Activated T-cell treated with anti-CD3 and anti-CD28 coated beads for 1 hour (primary cell): ENCODE results near the gene URM1.

Experiments used
- DNase-seq: peaks from one replicate; pipeline ENCODE4 v3.0.0-alpha.2; 2020; ENCODE audit warnings: low read depth

The URM1 gene

DNA sequence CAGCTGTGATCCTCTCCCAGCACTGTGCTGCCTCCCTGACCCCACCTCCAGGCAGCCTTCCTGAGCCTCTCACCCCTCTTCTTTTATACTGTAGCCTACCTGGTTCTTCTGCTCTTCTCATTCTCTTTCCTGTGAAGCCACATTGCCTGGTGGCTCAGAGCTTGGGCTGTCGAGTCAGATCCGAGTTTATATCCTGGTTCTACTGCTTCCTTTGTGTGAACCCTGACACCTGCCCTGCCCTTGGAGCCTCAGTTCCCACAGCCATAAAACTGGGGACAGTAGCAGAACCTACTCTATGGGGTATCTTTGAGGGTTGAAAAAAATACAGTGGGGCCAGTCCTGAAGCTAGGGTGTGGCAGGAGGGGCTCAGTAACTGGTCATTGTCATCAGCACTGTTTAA is 22.0 kb upstream of the URM1 start:
- DNase-seq: no peak

DNA sequence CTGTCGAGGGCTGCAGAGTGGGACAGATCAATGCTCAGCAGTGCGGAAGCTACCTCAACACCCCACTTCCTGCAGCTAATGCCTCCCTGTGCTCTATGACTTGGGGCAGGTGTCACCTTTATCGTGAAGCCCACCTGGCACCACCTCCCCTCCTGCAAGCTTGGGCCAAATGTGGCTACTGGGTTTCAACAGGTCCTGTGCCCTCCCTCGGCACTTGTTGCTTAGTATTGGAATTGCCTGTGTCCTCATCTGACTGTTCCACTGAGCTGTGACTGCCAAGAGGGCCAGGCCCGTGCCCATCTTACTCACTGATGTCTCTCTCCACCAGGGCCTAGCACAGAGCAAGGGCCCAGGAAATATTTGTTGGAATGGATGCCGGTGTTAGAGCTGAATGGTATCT is 21.4 kb upstream of the URM1 start:
- DNase-seq: no peak

DNA sequence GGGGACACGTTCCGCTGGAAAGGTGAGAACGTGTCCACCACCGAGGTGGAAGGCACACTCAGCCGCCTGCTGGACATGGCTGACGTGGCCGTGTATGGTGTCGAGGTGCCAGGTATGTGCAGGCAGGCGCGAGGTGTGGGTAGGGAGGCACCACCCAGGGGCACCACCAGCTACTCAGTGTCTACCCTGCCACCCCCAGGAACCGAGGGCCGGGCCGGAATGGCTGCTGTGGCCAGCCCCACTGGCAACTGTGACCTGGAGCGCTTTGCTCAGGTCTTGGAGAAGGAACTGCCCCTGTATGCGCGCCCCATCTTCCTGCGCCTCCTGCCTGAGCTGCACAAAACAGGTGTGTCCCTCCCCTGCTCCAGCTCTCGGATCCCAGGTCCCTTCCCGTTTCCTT is 15.7 kb upstream of the URM1 start:
- DNase-seq: no peak

DNA sequence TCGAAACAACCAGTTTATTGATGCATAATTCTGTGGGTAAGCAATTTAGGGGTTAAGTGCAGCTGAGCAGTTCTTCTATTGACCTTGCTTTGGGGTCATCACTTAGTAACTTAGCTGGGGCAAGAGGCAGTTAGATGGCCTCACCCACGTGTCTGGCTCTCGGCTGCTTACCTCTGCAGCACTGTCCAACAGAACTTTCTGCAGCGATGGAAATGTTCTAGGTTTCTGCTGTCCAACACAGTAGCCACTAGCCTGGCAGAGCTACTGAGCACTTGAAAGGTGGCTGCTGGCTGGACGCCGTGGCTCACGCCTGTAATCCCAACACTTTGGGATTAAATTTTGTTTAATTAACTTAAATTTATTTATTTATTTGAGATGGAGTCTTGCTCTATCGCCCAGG is 13.1 kb upstream of the URM1 start:
- no peak for DNase-seq

DNA sequence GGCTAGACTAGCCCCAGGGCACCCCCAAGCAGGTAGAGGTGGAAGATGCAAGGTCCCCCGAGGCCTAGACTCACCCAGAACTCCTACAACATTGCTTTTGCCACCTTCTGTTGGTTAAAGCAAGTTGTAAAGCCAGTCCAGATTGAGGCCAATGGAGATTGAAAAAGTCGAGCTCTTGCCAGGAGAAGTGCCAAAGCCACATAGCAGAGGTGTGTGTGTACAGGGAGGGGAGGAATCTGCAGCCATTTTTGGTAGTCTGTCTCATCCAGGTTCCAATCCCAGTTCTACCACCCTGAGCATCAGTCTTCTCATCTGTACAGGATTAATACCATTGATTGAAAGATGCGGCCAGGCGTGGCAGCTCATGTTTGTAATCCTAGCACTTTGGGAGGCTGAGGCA is 12.3 kb upstream of the URM1 start:
- no peak for DNase-seq

DNA sequence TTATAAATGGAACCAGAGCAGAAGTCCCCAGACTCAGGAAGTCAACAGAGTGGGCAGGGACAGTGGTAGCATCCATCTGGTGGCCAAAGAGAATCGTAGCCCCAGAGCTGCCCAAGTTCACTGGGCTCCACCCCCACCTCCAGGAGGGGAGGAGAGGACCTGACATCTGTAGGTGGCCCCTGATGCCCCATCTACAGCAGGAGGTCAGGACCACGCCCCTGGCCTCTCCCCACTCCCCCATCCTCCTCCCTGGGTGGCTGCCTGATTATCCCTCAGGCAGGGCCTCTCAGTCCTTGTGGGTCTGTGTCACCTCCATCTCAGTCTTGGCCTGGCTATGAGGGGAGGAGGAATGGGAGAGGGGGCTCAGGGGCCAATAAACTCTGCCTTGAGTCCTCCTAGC is 10.3 kb upstream of the URM1 start:
- DNase-seq: no peak

DNA sequence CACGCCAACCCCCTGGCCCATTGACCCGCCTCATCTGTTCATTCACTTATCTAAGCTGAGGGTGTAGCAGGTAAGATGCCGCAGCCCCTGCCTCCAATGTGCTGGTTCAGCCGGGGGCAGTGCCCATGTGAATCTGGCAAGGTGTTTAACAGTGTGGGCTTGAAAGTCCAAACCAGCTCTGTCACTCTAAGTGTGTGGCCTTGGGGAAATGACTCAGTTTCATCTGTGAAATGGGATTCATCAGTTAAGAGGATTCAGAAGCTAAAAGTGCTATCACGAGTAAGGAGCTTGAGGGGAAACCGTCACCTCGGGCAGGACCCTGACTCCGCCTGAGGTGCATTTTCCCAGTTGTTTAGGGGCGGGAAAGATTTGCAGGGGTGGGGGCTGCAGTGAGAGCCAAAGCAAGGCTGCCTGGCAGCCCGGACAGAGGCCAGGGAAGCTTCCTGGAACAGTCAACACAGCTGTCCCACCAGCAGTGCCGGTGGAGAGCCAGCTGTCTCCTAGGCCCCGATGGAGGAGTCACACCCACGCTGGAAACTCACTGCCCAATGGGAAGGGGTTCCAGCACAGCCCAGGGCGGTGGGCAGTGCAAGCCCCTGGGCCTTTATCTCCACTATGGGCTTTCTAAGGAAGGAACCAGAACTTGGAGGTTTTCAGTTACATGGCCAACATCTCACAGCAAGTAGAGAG is 9.7 kb upstream of the URM1 start:
- no peak for DNase-seq

DNA sequence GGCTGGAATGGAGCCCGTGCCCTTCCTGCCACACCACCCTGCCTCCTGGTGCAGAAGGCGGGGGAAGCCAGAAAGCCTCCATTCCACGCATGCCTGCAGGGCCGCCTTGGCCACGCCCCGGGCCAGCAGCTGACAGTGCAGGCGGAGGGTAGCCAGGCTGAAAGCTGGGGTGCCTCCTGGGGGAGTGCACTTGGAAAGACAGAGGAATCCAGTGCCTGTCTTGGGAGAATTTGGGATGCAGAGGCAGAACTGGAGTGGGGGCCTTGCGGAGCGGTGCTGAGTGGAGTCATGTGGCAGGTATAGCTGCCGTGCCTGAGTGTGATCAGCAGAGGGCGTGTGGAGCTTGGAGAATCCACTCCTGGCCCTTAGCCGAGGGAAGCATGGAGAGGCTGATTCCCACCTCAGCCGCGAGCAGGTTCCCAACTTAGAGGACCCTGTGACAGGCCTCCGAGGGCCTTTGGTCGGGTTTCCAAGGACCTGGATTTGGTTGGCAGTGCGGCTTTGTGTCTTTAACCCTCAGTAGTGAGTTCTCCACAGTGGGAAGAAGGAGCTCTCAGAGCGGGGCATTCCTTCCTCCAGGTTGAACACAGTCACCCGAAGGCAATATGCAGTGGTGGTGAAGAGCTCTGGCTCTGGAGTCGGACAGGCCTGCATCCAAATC is 9.1 kb upstream of the URM1 start:
- DNase-seq: peak; percentile 52

DNA sequence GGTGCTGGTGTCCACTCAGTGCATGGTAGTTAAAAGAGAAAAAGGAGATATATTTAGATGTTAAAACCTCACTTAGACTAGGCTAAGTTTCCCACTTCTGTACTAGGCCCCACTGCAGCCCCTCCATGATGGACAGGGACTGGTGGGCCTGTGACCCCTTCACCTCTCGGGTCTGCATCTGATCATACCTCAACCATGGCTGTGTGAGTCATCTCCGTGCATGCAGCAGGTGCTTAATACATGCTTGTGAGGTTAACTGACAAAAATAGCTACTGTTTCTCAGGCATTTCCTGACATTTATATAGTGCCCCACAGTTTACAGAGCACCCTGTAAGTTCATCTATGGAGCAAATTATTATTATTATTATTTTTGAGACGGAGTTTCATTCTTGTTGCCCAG is 8.4 kb upstream of the URM1 start:
- no peak for DNase-seq

DNA sequence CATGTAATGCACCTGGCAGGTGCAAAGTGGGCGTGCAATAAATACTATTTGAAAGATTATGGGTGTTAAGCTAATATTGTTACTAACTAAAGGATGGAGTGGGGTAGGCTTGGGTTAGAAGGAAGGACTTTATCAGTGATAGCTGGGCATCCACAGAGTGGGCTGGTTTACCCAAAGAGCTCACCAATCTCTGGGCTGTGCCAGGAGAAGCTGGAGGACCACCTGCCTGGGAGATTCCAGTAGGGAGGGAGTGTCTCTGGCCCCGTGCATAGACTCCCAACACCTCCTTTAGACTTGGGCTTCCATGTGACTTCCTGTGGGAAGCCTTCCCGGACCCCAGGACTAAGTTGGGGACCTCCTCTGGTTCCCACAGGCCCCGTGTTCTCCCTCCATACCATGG is 5.6 kb upstream of the URM1 start:
- DNase-seq: no peak

DNA sequence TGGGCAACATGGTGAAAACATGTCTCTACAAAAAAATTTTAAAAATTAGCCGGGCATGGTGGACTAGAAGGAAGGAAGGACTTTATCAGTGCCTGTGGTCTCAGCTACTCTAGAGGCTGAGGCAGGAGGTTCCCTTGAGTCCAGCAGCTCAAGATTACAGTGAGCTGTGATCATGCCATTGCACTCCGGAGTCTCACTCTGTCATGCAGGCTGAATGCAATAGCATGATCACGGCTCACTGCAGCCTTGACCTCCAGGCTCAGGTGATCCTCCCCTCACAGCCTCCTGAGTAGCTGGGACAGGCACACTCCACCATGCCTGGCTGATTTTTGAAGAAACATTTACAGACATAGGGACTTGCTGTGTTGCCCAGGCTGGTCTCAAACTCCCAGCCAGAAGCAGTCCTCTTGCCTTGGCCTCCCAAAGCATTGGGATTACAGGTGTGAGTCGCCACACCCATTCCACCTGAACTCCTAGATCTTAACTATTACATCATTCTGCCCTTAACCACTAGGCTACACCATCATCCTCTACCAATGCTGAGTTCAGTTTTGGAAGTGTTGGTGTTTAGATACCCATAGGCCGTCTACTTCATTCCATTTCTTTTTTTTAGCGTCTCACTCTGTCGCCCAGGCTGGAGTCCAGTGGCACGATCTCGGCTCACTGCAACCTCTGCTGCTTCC is 2.0 kb upstream of the URM1 start:
- DNase-seq: no peak

DNA sequence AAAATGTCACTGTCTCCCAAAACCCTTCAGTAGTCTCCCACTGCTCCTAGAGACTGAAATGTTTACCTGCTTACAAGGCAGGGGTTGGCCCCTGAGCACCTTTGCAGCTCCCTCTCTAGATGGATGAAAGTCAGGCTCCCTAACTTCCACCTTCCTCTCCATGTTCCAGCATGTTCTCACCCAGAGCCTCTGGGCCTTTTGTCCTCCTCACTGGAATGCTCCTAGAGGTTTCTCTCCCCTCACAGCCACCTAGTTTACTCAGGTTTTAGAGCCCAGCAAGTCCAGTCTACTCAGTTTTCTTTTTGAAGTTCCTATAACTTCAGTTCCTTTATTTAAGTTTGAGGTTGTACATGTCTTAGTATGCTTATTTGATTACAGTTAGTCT is 815 bp upstream of the URM1 start:
- DNase-seq: no peak

DNA sequence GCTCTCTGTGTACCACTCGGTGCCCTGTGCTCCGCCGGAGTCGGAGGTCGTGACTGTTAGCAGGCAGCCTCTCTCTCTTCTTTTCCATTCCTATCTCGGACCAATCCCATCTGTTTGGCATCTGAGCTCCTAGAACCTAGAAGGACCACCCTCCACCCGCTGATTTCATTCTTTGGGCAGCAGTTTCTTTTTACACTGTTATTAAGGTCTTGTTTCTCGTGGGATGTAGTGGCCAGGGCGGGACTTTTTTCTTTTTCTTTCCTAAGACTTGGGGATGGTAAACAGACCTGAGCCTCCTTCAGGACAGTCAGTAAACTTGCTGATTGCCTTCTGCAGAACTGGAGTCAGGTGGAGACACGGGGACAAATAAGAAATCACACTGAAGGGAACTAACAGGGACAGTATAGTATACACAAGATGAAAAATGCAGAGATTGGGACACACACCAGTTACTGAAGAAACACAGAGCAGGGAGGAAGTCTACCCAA is 500 bp downstream of the URM1 start:
- no peak for DNase-seq

DNA sequence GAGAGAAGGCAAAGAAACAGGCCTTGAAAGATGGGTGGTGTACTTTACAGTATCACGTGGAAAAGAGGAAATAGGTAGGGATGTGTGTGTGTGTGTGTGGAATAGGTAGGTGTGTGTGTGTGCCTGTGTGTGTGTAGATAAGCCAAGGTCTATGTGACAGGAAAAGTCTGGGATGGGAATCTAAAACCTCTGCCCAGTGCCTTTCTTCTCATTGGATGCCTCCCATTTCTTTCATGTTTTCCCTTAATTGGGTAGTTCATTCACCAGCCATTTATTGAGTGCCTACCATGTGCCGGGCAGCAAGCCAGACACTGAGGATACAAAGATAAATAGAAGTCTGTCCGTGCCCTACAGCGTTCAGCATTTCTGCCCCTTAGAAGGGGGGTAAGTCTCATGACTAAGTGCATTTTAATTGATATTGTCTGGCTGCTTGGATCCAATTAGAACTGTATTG is 1.0 kb downstream of the URM1 start:
- DNase-seq: no peak

DNA sequence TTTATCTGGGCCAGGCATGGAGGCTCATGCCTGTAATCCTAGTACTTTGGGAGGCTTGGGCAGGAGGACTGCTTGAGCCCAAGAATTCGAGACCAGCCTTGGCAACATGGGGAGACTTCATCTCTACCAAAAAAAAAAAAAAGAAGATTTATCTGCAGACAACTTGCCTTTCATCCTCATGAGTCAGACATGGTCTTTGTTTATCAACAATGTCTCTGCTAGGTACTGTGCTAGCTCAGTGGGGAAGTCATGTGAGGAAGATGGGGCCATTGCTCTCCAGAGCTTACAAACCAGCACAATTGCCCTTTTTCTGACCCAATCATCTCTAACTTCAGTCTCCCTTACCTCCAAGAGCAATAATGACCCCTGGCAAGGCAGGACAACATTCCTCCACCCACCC is 1.6 kb downstream of the URM1 start:
- no peak for DNase-seq

DNA sequence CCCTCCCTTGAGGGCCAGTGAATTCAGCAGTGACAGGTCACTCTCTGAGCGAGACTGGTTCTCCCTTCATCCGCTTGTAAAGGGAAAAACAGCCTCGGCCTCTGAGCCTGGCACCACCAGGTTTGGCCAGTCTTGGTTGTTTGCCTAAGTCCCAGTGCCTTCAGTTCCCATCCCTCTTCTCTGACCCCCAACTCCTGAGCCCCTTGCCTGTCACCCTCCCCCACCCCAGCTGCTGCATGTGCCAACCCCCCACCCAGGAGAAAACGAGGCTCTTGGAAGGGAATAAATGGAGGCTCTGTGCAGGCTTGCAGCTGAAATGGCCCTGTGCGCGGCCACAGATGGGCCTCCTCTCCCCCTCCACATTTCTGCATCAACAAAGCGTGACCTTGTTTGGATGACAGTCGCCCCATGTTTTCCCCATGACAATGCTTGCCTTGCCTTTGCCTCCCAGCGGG is 3.1 kb downstream of the URM1 start:
- no peak for DNase-seq

DNA sequence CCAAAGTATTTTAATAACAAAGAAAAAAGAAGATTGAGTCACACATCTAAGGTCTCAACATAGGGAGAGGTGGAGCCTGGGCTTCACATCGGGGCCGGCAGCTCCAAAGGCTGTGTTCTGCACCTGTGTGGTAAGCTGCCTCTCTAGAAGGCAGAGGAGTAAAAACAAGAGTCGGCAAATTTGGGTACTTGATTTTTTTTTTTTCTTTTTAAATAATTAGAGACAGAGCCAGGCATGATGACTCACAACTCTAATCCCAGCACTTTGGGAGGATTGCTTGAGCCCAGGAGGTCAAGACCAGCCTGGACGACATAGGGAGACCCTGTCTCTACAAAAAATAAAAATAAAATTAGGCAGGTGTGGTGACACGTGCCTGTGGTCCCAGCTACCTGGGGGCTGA is 4.7 kb downstream of the URM1 start:
- no peak for DNase-seq

DNA sequence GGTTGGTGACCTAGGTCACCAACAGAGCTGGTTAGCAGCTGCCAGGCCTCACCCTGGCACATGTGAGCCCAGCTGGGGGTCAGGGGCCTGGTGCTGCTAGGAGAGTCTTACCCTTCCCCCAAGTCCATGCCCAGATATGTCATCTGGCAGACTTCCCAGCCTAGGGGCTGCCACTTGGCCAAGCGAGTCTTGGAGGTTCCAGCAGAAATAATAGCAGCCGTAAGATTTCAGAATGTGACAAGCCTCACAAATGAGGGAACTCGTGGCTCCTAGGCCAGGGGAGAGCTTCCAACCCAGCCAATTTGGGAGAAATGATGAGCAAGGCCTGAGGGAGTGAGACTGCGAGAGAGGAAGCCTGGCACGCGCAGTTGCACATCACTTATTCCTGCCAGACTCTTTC is 11.1 kb downstream of the URM1 start:
- no peak for DNase-seq

DNA sequence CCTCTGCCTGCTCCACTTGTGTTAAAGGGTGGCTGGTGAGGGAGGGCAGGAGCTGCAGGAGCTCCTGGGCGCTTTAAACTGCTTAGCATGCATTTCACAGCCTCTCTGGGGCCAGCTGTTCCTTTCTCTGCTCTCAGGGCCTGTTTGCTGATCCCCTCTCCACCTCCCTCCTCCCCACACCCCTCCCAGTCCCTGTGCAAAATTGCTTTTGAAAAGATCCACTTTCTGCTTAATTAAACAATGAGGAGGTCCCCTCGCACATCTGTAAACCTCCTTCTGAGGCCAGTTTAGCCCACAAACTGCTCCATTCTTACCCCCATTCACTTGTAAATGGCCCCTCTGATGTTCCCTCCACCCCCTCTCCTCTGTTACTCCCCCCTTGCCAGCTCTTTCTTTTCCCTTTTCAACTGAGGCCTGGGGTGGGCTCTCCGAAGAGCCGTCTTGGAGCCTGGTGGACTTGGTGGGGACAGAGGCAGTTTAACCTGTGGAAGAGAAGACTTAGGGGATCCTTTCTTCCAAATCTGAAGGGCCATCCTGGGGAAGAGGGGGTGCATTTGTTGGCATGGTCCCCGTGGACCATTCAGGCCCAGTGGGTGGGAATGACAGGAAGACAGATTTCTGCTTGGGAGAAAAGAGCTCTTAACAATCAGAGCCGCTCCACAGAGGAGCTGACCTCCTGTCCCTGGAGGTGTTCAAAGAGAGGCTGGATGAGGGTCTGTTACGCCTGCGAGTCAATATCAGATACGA is 12.0 kb downstream of the URM1 start:
- no peak for DNase-seq

DNA sequence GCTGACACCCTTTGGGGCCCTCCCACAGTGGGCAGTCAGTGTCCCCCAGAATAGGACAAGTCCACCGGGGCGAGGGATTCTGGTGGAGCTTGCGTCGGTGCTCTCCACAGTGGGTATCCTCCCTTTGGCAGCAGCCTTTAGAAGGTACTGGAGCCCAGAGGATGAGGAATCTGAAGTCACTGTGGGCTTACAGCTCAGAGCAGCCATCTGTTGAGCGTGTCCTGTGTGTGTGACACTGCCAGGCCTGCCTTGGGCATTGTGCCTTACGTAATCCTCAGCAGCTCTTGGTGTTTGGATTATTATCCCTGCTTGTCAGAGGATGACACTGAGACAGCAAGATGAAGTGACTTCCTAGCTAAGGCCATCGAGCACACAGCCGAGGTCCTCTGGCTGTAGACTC is 12.6 kb downstream of the URM1 start:
- no peak for DNase-seq

DNA sequence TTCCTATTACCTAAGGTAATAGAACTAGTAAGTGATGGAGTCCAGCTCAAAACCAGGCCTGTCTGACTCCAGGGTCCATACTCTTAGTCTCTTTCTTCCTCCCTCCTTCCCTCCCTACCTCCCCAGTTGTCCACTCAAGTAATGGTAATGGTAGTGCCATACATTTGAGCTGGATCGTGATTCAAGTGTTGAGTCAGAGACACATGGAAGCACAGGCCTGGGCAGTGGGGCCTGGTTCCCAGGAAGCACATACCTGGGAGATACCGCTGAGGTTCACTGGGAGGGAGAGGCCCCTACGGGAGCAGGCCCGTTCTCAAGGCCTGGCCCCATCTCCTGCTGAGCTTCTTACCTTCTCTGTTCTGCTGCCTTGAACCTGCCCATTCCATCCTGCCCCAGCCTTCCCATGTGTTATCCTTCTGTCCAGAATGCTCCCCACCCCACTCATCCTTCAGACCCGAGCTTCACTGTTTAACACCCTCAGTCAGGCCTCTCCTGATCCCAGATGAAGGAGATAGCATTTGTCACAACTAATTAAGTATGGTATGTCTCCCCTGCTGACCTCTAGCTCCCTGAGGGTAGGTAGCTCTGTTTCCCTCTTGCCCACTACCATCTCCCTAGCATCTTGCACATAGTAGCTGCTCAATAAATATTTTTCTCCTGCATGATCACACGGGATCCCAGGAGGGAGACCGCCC is 13.8 kb downstream of the URM1 start:
- no peak for DNase-seq
